Measurements from ENCODE around the gene CA14.

DNA sequence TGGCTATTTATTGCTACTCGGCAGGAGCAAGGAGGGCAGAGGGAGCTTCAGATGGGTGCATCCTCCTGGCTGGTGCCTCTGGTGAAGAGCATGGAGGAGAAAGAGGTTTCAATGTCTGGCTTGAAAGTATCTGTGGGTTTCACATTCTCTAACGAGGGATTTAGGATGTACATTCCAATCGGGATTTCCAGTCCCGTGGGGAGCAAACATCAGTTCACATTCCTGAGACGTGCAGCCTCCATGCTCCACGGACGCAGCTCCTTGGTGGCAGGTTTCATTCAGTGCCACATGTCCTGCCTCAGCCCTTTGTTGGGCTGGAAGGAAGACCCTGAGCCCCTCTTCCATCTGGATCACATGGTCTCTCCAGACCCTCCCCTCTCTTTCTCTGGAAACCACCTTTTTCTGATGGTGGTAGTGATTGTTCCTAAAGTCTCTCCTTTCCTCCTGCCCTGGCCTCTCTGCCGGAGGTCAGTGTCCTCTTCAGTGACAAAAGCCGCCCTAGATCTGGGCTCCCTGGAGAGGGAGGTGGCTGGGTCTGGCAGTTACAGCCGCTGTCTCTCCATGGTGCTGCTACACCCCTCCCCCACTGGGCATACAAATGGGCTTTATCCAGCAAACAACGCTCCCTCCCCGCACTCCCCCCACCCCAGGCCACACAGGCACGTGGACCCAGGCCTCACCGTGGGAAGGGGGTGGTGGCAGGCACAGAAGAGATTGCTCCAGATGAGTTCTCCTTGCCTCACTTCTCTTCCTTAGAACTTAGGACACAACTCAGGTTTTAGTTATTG lies 826 bp upstream of the CA14 start:
- TF ChIP-seq, protein P1, sequence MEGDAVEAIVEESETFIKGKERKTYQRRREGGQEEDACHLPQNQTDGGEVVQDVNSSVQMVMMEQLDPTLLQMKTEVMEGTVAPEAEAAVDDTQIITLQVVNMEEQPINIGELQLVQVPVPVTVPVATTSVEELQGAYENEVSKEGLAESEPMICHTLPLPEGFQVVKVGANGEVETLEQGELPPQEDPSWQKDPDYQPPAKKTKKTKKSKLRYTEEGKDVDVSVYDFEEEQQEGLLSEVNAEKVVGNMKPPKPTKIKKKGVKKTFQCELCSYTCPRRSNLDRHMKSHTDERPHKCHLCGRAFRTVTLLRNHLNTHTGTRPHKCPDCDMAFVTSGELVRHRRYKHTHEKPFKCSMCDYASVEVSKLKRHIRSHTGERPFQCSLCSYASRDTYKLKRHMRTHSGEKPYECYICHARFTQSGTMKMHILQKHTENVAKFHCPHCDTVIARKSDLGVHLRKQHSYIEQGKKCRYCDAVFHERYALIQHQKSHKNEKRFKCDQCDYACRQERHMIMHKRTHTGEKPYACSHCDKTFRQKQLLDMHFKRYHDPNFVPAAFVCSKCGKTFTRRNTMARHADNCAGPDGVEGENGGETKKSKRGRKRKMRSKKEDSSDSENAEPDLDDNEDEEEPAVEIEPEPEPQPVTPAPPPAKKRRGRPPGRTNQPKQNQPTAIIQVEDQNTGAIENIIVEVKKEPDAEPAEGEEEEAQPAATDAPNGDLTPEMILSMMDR (IDR thresholded peaks at IDR 0.05; ENCODE audit: low read length): no peak
- TF ChIP-seq EZH2phosphoT487 (IDR thresholded peaks at IDR 0.05; ENCODE audit: low read length): no peak
